GM19025 (cell line): ENCODE results near the gene WDPCP.
"Not testable (repeated sequence)": the region's sequence is repeated elsewhere in the genome, so short reads cannot be mapped to it uniquely, and the experiment has no call there.

Source experiments
- ATAC-seq: cut with Tn5 transposase; IDR thresholded peaks from one replicate; pipeline ENCODE4 v1.9.1; 2021; ENCODE audit warnings: mild to moderate bottlenecking, low read depth, moderate library complexity; ENCODE audit not compliant: unreplicated experiment

WDPCP gene

DNA sequence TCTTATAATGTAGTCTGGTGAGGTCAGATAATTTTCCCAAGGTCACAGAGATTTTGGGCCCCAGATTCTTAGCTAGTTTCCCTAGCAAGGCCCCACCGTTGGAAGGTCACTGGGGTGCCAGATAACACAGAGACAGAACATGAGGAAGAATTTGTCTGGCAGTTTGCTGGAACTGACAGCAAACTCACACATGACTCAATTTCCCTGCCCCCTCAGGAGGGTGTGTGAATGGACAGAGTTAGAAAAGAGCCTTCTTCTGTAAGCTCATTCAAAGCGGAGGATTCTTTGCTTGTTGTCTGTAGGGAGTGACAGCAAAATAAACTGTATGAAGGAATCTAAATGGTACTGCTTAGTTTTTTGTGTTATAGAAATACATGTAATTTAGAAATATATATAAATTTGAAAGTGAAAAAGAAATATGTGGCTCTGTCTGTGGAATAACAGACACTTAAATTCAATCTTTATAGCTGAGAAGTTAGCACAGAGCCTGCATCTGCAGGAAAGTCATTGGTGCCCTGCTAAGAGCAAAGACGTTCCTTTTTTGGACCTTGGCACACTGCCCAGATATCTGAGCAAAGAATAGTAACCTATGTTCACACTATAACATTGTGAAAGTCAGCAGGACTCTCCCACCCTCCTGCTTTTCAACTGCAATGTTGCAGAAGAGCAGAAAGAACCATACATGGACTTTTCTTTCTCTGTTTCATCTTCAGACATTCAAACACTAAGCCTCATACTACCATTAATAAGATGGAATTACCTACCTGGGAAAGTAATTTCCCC lies 2.5 kb upstream of the WDPCP start:
- ATAC-seq: no peak

DNA sequence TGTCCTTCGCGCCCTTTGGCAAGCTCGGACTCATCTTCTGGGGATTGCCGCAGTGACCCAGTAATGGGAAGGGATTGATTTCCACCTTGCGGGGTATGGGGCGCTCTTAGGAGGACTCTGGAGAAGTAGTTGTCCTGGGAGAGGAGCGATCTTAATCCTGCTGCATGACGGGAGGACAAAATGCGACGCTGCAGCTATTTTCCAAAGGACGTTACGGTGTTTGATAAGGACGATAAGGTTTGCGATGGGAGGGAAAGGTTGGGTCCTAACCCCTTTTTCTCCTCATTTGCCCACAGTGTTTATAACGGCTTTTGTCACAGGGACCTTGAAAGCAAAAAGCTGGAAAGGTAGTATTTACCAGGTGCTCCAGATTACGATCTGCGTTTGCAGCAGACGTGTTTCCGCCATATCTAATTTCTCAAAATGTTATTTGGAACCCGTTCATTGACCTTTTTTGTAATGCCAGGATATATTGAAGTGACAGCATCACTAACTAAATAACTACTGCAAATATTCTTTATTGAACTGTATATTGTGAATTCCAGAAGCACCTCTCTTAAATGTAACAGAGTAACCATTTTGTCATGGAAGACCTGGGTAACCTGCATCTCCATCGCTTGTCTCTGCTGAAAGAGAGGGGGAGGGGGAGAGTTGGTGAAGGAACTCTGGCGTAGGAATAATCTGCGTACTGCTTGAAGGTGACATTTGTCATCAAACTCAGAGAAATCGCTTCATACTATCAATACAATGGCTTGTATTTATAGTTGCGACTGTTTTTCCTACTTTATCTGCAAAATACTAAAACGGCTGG lies 1.1 kb upstream of the WDPCP start:
- ATAC-seq: peak; percentile 11

GRCh38 chr2:63587814-63588384 lies 378 bp downstream of the WDPCP start:
- no peak for ATAC-seq

GRCh38 chr2:63582873-63583272 lies 5.4 kb downstream of the WDPCP start:
- ATAC-seq: no peak

- no peak for ATAC-seq
Observed at GRCh38 chr2:63581298-63581961, 6.8 kb downstream of the WDPCP start.

- no peak for ATAC-seq
Observed at GRCh38 chr2:63580651-63581297, 7.5 kb downstream of the WDPCP start.

- no peak for ATAC-seq
Observed at GRCh38 chr2:63578767-63579166, 9.5 kb downstream of the WDPCP start.

DNA sequence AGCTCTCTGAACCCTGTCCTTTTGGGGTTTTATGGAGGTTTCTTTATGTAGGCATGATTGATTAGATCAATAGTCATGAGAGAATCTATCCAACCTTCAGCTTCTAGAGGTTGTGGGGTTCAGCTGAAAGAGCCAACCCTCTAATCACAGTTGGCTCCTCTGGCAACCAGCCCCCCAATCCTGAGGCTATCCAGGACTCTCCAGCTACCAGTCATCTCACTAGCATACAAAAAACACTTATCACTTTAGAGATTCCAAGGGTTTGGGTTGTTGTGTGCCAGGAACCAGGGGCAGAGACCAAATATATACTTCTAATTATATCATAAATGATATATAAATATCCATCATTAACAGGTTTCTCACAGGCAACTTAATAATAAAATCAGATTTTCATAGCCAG lies 11.7 kb downstream of the WDPCP start:
- ATAC-seq: no peak

DNA sequence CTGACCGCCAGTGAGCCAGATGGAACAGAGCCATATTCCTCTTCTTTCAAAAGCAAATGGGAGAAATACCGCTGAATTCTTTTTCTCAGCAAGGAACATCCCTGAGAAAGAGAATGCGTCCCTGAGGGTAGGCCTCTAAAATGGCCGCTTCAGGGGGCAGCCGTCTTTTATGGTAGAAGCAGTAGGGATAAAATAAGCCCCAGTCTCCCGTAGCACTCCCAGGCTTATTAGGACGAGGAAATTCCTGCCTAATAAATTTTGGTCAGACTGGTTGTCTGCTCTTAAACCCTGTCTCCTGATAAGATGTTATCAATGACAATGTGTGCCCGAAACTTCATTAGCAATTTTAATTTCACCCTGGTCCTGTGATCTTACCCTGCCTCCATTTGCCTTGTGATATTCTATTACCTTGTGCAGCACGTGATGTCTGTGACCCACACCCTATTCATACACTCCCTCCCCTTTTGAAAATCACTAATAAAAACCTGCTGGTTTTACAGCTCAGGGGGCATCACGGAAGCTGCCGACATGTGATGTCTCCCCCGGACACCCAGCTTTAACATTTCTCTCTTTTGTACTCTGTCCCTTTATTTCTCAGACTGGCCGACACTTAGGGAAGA lies 14.4 kb downstream of the WDPCP start:
- not testable (repeated sequence) for ATAC-seq

DNA sequence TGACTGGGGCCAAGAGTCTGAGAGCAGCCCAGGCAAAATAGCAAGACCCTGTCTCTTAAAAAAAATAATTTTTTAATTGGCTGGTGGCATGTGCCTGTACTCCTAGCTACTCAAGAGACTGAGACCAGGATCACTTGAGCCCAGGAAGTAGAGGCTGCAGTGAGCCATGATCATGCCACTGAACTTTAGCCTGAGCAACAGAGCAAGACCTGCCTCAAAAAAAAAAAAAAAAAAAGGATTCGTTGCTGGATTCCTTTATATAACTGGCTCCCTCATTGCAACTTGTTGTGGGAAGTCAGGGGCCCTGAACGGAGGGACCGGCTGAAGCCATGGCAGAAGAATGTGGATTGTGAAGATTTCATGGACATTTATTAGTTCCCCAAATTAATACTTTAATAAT lies 15.3 kb downstream of the WDPCP start:
- ATAC-seq: not testable (repeated sequence)

DNA sequence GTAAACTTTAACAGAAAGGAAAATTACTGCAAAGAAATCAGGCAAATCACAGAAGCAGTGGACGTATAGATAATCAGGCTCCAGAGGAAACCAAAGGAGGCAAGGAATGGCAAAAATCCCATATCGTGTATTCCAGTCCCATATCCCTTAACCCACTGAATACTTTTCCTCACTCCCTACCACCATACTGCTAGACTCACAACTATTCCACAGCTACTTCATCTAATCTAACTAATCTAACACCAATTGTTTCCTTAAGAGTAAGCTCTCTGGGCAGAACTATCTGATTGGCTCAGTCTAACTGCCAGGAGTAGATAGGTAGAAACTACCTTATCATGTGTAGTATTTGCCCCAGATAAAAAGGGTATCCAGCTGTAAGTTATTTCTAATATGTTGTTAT lies 16.3 kb downstream of the WDPCP start:
- ATAC-seq: no peak

DNA sequence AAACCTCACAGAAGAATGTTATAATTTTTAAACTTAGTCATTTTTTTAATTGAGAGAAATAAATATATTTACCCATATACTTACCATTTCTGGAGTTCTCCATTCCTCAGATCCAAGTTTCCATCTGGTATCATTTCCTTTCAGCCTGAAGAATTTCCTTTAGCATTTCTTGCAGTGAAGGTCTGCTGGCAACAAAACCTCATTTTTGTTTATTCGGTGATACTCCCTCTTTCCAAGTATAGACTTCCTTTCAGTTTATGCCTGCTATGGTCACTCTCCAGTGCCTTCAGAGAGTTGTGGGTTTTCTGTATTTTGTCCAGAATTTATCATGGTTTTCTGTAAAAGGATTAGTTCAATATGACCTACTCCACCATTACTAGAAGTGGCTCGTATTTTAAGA lies 17.0 kb downstream of the WDPCP start:
- no peak for ATAC-seq

DNA sequence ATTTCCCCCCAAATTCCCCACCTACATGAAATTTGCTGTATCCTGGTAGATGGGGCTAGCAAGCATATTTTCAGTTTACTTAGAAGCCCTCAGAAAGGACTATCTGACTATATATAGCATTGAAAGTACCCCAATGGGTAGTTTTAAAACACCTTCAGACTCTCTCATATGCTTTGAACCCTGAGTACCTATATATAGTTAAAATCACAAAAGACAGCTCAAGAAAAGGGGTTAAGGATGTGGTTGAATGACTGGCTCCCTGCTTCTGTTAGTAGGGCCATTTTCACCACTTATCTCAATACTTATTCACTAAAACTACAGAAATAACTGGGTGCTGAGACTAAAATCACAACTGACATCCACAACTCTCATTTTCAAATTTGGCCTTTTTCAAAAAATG lies 18.5 kb downstream of the WDPCP start:
- ATAC-seq: peak; percentile 82

GRCh38 chr2:63562751-63563150 lies 25.5 kb downstream of the WDPCP start:
- no peak for ATAC-seq

DNA sequence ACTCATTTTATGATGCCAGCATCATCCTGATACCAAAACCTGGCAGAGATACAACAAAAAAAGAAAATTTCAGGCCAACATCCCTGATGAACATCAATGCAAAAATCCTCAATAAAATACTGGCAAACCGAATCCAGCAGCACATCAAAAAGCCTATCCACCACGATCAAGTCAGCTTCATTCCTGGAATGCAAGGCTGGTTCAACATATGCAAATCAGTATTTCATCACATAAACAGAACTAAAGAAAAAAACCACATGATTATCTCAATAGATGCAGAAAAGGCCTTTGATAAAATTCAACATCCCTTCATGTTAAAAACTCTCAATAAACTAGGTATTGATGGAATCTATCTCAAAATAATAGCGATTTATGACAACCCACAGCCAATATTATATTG lies 29.4 kb downstream of the WDPCP start:
- ATAC-seq: not testable (repeated sequence)

DNA sequence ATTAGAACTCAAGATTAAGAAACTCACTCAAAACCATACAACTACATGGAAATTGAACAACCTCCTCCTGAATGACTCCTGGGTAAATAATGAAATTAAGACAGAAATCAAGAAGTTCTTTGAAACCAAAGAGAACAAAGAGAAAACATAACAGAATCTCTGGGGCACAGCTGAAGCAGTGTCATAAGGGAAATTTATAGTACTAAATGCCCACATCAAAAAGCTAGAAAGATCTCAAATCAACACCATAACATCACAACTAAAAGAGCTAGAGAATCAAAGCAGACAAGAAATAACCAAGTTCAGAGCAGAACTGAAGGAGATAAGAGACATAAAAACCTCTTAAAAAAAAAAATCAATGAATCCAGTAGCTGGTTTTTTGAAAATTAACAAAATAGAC lies 30.5 kb downstream of the WDPCP start:
- not testable (repeated sequence) for ATAC-seq

DNA sequence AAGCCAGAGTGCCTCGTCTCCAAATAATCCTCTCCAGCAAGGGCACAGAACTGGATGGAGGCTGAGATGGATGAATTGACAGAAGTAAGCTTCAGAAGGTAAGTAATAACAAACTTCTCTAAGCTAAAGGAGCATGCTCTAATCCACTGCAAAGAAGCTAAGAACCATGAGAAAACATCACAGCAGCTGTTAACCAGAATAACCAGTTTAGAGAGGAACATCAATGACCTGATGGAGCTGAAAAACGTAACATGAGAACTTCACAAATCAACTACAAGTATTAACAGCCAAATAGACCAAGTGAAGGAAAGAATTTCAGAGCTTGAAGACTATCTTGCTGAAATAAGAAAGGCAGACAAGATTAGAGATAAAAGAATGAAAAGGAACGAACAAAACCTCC lies 32.3 kb downstream of the WDPCP start:
- no peak for ATAC-seq

- no peak for ATAC-seq
Observed at GRCh38 chr2:63555299-63555698, 33.0 kb downstream of the WDPCP start.

- ATAC-seq: no peak
Observed at GRCh38 chr2:63553049-63553448, 35.2 kb downstream of the WDPCP start.

- ATAC-seq: no peak
Observed at GRCh38 chr2:63545023-63545422, 43.3 kb downstream of the WDPCP start.
